ENCODE measurements around the gene AWAT2.

DNA sequence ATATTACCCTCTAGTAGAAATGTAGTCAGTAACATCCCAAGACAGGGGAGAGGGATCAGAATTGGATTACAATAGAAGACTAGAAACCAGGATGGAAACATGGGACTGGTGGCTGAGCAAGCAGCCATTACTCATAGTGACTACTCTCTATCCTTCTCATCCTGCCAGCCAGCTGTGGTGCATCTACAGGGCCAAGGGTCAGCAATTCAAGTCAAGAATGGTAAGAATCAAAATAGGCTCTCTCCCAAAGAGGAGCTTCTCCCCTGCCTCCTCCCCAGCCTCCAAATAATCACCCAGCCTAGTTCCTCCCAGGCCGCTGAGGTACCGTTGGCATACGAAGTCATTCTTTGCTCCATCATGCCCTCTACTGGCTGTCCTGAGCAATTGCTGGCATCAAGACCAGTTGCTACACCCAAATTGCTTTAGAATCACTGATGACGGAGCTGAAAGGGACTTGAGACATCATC lies 19.4 kb downstream of the AWAT2 start:
- TF ChIP-seq, protein P1, sequence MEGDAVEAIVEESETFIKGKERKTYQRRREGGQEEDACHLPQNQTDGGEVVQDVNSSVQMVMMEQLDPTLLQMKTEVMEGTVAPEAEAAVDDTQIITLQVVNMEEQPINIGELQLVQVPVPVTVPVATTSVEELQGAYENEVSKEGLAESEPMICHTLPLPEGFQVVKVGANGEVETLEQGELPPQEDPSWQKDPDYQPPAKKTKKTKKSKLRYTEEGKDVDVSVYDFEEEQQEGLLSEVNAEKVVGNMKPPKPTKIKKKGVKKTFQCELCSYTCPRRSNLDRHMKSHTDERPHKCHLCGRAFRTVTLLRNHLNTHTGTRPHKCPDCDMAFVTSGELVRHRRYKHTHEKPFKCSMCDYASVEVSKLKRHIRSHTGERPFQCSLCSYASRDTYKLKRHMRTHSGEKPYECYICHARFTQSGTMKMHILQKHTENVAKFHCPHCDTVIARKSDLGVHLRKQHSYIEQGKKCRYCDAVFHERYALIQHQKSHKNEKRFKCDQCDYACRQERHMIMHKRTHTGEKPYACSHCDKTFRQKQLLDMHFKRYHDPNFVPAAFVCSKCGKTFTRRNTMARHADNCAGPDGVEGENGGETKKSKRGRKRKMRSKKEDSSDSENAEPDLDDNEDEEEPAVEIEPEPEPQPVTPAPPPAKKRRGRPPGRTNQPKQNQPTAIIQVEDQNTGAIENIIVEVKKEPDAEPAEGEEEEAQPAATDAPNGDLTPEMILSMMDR (IDR thresholded peaks at IDR 0.05), result peak; percentile 74
- TF ChIP-seq EZH2 (IDR thresholded peaks at IDR 0.05) (no peak), EZH2phosphoT487 (IDR thresholded peaks at IDR 0.05) (no peak)
